CD4-positive, alpha-beta T cell treated with Interleukin-4 for 1 hour (primary cell): Measurements from ENCODE around the gene NDUFB10.
"Not testable (repeated sequence)": the region's sequence is repeated elsewhere in the genome, so short reads cannot be mapped to it uniquely, and the experiment has no call there.

Source experiments
- DNase-seq, 2 donors: peaks; one replicate each; pipeline ENCODE4 v3.0.0-alpha.2; 2020 to 2022

Gene NDUFB10

GRCh38 chr16:1926271-1926670, 33.1 kb upstream of the NDUFB10 start:
- no peak for DNase-seq

- no peak for DNase-seq
These were observed 30.2 kb upstream of the NDUFB10 start for GRCh38 chr16:1929105-1929504.

DNA sequence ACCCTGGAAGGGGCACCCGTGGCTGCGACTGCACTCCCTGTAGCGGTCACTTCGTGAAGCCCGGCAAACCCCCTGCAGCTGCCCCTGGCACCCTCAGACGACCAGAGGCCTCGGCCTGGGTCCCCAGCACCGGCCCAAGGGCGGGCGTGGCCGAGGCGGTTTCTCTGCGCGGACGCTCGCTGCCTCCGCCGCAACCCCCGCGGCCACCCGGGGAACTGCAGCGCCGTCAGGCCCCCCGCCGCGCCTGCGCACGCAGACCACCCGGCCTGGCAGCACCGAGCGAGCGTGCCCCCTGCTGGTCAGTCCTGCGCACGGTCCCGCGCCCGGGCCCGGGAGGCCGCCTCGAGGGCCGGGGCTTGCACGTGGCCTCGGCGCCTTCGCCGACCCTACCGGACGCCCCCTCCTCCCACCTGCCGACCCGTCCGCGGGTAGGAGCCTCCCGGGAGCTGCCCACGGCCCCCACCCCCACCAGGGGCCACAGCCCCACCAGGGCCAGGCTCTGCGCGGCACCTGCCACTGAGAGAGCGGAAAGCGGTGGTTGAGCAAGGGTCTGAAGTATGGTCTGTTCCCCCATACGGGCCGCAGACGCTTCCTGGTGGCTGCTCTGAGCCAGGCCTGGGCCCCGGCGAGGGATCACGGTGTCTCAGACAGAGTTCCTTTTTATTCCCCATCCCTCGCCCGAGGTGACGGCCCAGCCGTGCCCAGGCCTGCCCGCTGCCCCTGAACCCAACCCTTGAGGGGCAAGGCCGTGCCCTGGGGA, 29.6 kb upstream of the NDUFB10 start:
- DNase-seq, result peak; percentile 90 to 91

DNA sequence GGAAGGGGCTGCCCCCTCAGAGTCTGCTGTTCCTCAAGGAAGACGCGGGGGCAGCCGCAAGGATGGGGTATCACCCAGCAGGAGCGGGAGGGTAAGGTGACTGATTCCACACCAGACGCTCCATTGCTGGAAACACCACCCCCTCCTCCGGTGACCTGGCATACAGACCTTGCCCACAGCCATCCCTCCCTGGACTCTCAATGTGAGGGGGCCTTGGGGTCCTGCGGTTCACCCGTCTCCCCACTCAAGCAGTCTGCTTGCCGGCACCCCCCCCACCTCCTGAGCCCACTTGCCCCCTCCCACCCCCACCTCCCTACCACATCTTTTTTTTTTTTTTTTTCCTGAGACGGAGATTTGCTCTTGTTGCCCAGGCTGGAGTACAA, 29.0 kb upstream of the NDUFB10 start:
- no peak for DNase-seq

GRCh38 chr16:1932050-1933028, 27.0 kb upstream of the NDUFB10 start:
- DNase-seq, result no peak

DNA sequence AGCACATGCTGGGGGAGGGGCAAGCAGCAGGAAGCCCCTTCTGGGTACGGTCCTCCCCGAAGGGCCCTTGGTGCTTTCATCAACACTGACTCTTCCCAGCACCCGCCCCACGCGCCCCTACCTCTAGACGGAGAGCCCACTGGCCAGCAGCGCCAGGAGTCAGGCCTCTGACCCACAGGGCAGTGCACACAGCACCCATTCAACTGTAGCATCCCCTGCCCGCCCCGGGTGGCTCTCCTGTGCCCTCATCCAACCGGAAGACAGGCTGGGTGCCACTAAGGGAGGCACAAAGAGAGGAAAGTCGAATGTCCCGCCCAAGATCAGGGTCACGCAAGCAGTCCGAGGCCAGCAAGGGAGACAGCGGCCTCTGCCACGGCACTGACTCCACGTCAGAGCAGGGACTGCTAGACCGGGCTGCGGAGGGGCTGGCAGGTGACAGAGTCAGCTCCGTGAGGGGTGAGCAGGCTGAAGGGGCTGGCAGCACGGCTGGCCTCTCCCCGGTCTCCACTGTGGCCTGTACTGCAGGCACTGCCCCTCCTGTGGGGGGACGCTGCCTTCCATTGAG, 26.2 kb upstream of the NDUFB10 start:
- no peak for DNase-seq

DNA sequence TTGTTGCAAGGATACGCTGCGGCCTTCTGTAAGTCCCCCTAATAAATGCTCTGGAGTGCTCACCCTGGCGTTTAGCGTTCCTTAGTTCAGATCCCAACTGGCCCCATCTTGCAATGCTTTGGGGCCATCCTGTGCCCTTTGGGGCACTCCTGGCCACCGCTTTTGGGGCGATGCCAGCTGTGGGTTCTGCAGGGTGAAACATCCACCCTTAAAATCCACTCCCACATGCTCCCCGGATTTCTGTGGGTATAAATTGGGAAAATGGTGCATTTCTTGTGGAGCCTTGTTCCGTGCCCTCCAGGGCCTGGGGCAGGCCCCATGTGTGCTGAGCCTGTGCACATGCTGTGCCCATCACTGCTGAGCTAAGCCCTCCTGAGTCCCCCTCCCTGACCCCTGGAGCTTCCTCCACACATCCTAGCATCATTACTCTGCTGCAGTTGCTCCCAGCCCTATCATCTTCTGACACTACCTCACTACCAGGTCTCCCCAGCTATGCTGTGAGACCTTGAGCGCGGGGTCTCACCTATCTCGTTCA, 22.3 kb upstream of the NDUFB10 start:
- no peak for DNase-seq

- peak in 1 of 2 donors; percentile 59 for DNase-seq
These were observed 21.0 kb upstream of the NDUFB10 start for GRCh38 chr16:1938316-1938715.

GRCh38 chr16:1938910-1939309, 20.4 kb upstream of the NDUFB10 start:
- DNase-seq, result no peak

DNA sequence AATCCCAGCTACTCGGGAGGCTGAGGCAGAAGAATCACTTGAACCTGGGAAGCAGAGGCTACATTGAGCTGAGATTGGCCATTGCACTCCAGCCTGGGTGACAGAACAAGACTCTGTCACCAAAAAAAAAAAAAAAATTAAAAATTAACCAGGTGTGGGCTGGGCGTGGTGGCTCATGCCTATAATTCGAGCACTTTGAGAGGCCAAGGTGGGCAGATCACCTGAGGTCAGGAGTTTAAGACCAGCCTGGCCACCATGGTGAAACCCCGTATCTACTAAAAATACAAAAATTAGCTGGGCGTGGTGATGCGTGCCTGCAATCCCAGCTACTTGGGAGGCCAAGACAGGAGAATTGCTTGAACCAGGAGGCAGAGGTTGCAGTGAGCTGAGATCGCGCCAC, 19.5 kb upstream of the NDUFB10 start:
- DNase-seq, result not testable (repeated sequence)

- DNase-seq, result no peak
These were observed 18.8 kb upstream of the NDUFB10 start for GRCh38 chr16:1940273-1941161.

- DNase-seq, result no peak
These were observed 17.9 kb upstream of the NDUFB10 start for GRCh38 chr16:1941162-1942046.

DNA sequence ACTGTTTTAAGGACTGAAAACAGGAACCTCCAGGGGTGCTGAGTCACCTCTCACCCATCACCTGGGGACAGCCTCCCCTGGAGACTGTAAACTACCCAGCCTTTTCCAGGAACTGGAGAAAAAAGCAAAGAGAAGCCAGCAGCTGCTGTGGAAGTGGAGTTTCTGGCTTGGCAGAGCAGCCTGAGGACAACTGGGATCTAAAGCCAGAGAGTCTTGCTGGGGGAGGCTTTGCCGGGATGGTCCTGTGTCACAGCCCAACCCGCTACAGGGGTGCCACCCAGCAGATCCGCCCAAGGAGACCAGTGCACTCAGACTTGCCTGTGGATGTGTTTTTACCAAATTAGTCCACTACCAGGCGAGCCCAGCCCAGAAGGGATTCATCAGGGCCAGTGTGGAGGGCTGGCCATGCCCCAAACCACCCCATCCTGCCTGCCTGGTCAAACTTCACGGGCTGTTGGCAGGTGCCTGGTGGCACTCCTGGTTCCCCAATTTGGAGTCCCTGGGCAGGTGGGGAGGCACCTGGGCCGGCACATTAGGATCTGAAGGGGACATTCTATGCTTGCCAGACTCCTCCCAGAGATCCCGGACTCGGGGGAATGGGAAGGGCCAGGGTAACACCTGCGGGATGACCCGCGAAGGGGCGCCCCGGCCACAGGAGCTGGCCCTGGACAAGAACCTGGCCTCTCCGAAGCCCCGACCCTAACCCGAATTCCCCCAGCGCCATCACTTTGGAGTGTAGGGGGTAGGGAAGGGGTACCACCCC, 17.1 kb upstream of the NDUFB10 start:
- peak in 1 of 2 donors; percentile 51 for DNase-seq

DNA sequence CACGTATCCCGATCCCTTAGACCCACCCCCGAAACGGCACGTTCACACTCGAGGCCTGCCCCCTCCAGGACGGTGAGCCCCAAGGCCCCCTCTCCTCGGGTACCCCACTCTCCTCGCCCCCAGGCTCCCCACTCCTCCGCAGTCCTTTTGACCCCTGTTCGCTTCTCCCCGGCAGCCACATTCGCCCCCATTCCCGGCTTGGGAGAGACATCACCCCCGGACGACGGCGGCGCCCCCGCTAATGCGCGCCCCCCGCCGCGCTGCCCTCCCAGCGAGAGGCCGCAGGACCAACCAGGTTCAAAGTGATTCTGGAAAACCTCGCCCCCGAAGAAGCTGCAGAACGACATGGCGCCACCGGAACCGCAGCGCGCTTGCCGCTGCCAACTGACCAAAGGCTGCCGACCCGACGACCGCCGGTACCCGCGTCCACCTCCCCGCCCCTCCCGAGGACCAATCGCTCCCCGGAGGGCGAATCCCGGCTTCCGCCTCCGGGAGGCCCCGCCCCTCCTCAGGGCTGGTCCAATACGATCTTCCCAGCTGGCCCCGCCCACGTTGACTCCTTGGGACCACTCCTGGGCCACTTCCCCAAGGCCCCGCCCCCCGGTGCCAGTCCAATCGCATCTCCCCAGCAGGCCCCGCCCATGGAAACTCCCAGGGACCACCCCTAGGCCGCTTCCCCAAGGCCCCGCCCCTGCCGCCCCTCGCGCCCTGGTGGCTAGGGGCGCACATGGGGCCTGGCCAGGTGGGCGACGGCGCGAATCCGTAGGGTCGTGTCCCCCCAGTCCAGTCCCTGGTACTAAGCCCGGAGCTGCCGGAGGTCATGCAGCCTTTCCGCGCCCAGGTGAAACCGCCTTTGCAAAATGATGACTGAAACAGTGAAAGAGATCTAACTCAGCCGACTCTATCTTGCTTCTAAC, 16.3 kb upstream of the NDUFB10 start, which contains the start of gene MSRB1:
MSRB1 (minus strand) TSS at position 390 of the 917 bp plus-strand sequence; CDS start at position 347, 43 bp downstream.
- peak; percentile 98 to 99 for DNase-seq

GRCh38 chr16:1944612-1945199, 14.6 kb upstream of the NDUFB10 start:
- no peak for DNase-seq

GRCh38 chr16:1945559-1946391, 13.6 kb upstream of the NDUFB10 start:
- DNase-seq, result no peak

GRCh38 chr16:1946495-1947368, 12.6 kb upstream of the NDUFB10 start:
- DNase-seq, result no peak
